Airway epithelial cell (primary cell): ENCODE measurements around the gene GPR45. TPM values are rescaled to one million over a fixed set of nuclear protein-coding genes. Genes with fewer than 3 reads are reported as not detected.

Source experiments
- total RNA-seq: library from RNA; depleted of rRNA; stranded (reverse); fragments of >200 nt; gene quantifications from 2 replicates; pipeline ENCODE4 v1.2.3, GENCODE V29; 2015

GPR45 gene
- total RNA-seq: not detected in 2 replicates

GRCh38 chr2:105241443-105241842, at the start of gene GPR45:
TSS of gene GPR45 (plus strand) at chr2:105241743. CDS start at chr2:105241859, 116 bp downstream.

Other genes with a start within 250 kb of the GPR45 start
- gene MRPS9, start 203.7 kb upstream of the GPR45 start, total RNA-seq: 30.5 and 31.0 TPM in 2 replicates
- gene TGFBRAP1, start 88.0 kb downstream of the GPR45 start, total RNA-seq: 12.4 and 14.3 TPM in 2 replicates
- 15.9 and 17.7 TPM in 2 replicates for gene C2orf49, start 95.8 kb downstream of the GPR45 start, total RNA-seq
- gene FHL2, start 157.3 kb downstream of the GPR45 start, total RNA-seq: 67.6 and 75.2 TPM in 2 replicates